DOHH2 (cell line): ENCODE results near the gene ALKBH6.

Experiments used
- H3F3A ChIP-seq: fragments of 200-600 bp; sonication (generic), shearing (Covaris generic); 2 replicates; pipeline ENCODE4 v1.6.0; 2016; ENCODE audit warnings: antibody characterized with exemption, mild to moderate bottlenecking; ENCODE audit not compliant: control insufficient read depth, insufficient read depth
- H3K27ac ChIP-seq: fragments of 200-600 bp; sonication (generic); 2 replicates; pipeline ENCODE4 v1.5.1; 2014; ENCODE audit warnings: low read depth, mild to moderate bottlenecking, low read length, moderate library complexity
- H3K27me3 ChIP-seq: fragments of 200-600 bp; sonication (generic); 2 replicates; pipeline ENCODE4 v1.6.1; 2014; ENCODE audit warnings: mild to moderate bottlenecking, low read length, mixed read lengths; ENCODE audit not compliant: control insufficient read depth
- H3K36me3 ChIP-seq: fragments of 200-600 bp; sonication (generic); 2 replicates; pipeline ENCODE4 v1.6.1; 2014; ENCODE audit warnings: mild to moderate bottlenecking, low read length, moderate library complexity, mixed read lengths; ENCODE audit not compliant: control insufficient read depth
- H3K4me1 ChIP-seq: fragments of 200-600 bp; sonication (generic); 2 replicates; pipeline ENCODE4 v1.6.1; 2014; ENCODE audit warnings: mild to moderate bottlenecking, low read length, mixed read lengths; ENCODE audit not compliant: control insufficient read depth
- H3K4me2 ChIP-seq: fragments of 200-600 bp; sonication (generic); 2 replicates; pipeline ENCODE4 v1.6.0; 2014; ENCODE audit warnings: mild to moderate bottlenecking, low read length, moderate library complexity
- H3K4me3 ChIP-seq: fragments of 200-600 bp; sonication (generic); 2 replicates; pipeline ENCODE4 v1.5.1; 2014; ENCODE audit warnings: mild to moderate bottlenecking, low read length, mixed read lengths
- H3K79me2 ChIP-seq: fragments of 200-600 bp; sonication (generic); 2 replicates; pipeline ENCODE4 v1.6.1; 2014; ENCODE audit warnings: mild to moderate bottlenecking, low read length, mixed read lengths; ENCODE audit not compliant: control insufficient read depth
- H3K9me2 ChIP-seq: fragments of 200-600 bp; sonication (generic); replicated peaks from 2 replicates; pipeline ENCODE4 v1.6.1; 2014; ENCODE audit warnings: mild to moderate bottlenecking, low read length, mixed read lengths; ENCODE audit not compliant: control insufficient read depth
- H3K9me3 ChIP-seq: fragments of 200-600 bp; sonication (generic); 2 replicates; pipeline ENCODE4 v1.6.1; 2014; ENCODE audit warnings: antibody characterized with exemption, low read length, mixed read lengths; ENCODE audit not compliant: control insufficient read depth, insufficient read depth
- H4K20me1 ChIP-seq: fragments of 200-600 bp; sonication (generic); 2 replicates; pipeline ENCODE4 v1.6.0; 2014; ENCODE audit warnings: low read depth, mild to moderate bottlenecking, antibody characterized with exemption, low read length, moderate library complexity; ENCODE audit not compliant: control insufficient read depth, insufficient read depth
- CTCF ChIP-seq: fragments of 200-600 bp; sonication (generic); IDR thresholded peaks from one replicate; pipeline ENCODE4 v1.5.1; 2014; ENCODE audit warnings: antibody characterized with exemption, mild to moderate bottlenecking, low read depth, low read length; ENCODE audit not compliant: poor library complexity, severe bottlenecking
- EZH2phosphoT487 ChIP-seq: fragments of 200-600 bp; sonication (generic); IDR thresholded peaks from 2 replicates; pipeline ENCODE4 v1.6.1; 2017; ENCODE audit warnings: borderline replicate concordance, mild to moderate bottlenecking, antibody characterized with exemption, low read length, moderate library complexity, mixed read lengths

Gene ALKBH6

GRCh38 chr19:35978271-35978670 is 35.7 kb downstream of the ALKBH6 start:
- Histone ChIP-seq H4K20me1 (no peaks in the 10 kb centered on the region), H3K36me3 (no peaks in the 10 kb centered on the region), H3K27me3 (peaks cover 8% of the 10 kb centered on the region; the same call in 1 of the 2 replicates), H3K9me3 (no peaks in the 10 kb centered on the region), H3K4me3 (no peak overlapping the region), H3K4me1 (no peaks in the 10 kb centered on the region), H3K79me2 (no peaks in the 10 kb centered on the region), H3K27ac (no peak overlapping the region), H3F3A (no peaks in the 10 kb centered on the region), H3K4me2 (no peak overlapping the region), H3K9me2 (no peaks in the 10 kb centered on the region)
- TF ChIP-seq EZH2phosphoT487 (no peak), CTCF (no peak)

GRCh38 chr19:35977446-35978222 is 36.4 kb downstream of the ALKBH6 start:
- Histone ChIP-seq H3F3A (no peaks in the 10 kb centered on the region), H3K9me3 (no peaks in the 10 kb centered on the region)
- TF ChIP-seq CTCF (peak; percentile 90), EZH2phosphoT487 (no peak)

GRCh38 chr19:35975608-35976214 is 38.3 kb downstream of the ALKBH6 start:
- Histone ChIP-seq H3K4me1 (no peaks in the 10 kb centered on the region), H3K27ac (no peak overlapping the region), H3K27me3 (no peaks in the 10 kb centered on the region), H3K4me2 (no peak overlapping the region), H3K79me2 (no peaks in the 10 kb centered on the region), H3F3A (no peaks in the 10 kb centered on the region), H3K9me3 (no peaks in the 10 kb centered on the region), H3K9me2 (no peaks in the 10 kb centered on the region), H4K20me1 (no peaks in the 10 kb centered on the region), H3K4me3 (no peak overlapping the region), H3K36me3 (no peaks in the 10 kb centered on the region)
- TF ChIP-seq CTCF, result no peak
- TF ChIP-seq EZH2phosphoT487, result no peak

More at GRCh38 chr19:35977446-35978222, 36.4 kb downstream of the ALKBH6 start:
- no peaks in the 10 kb centered on the region for H3K4me1 ChIP-seq
- no peak overlapping the region for H3K4me3 ChIP-seq
- no peak overlapping the region for H3K4me2 ChIP-seq
- no peaks in the 10 kb centered on the region for H3K9me2 ChIP-seq
- no peaks in the 10 kb centered on the region for H3K36me3 ChIP-seq
- peaks cover 5% of the 10 kb centered on the region; the same call in 1 of the 2 replicates for H3K27me3 ChIP-seq
- no peaks in the 10 kb centered on the region for H4K20me1 ChIP-seq
- H3K27ac ChIP-seq, result no peak overlapping the region
- H3K79me2 ChIP-seq, result no peaks in the 10 kb centered on the region
